Measurements from ENCODE around the gene PRPF6. TPM values are rescaled to one million over a fixed set of nuclear protein-coding genes. Genes with fewer than 3 reads are reported as not detected.
A peak's percentile ranks its signal among the peaks of the same experiment; 100 is the strongest.

The PRPF6 gene
- polyA plus RNA-seq, 2 of the 4 experiments (the other 2 are of a cell fraction) = 42.8 to 47.2 TPM

- H3K27ac ChIP-seq = peak overlapping the region in 1 of 2 experiments; percentile 75; a peak in 3 of 6 replicates
- POLR2A ChIA-PET = no interaction called here
Observed at GRCh38 chr20:64056889-64057627, 76.1 kb downstream of the PRPF6 start.

More at GRCh38 chr20:64056889-64057627, 76.1 kb downstream of the PRPF6 start:
- Histone ChIP-seq H3K4me2 (no peak overlapping the region), H3K4me3 (no peak overlapping the region), H3K9me3 (no peaks in the 10 kb centered on the region), H3K4me1 (peaks cover 42% of the 10 kb centered on the region)
- no peak for DNase-seq (ENCODE audit: low read depth in 1 of 2, low spot score in 1 of 2)
- CTCF ChIA-PET = interaction anchor here (0.7 to 7.2 kb wide), 28 partner anchors 10 to 428 kb away, joined by 3 to 143 read pairs (median 4); partner anchors contain the start of genes C20orf204, LKAAEAR1, NPBWR2 and PRPF6
- TF ChIP-seq E2F6 (IDR thresholded peaks at IDR 0.05; ENCODE audit: borderline replicate concordance, low read depth) (no peak), REST (IDR thresholded peaks at IDR 0.05) (no peak), HOXB13 (CRISPR knock-in tag; IDR thresholded peaks at IDR 0.05; ENCODE audit: low read depth) (no peak), CHD2 (IDR thresholded peaks at IDR 0.05; ENCODE audit: low read length, partially characterized antibody) (no peak), MAZ (IDR thresholded peaks at IDR 0.05; ENCODE audit: borderline replicate concordance, low read depth, low read length) (no peak), RCOR1 (IDR thresholded peaks at IDR 0.05; ENCODE audit: low read depth, low read length) (no peak), EP300 (IDR thresholded peaks at IDR 0.05) (no peak), RNF2 (IDR thresholded peaks at IDR 0.05; ENCODE audit: borderline replicate concordance, low read depth) (no peak), ZNF302 (CRISPR knock-in tag; IDR thresholded peaks at IDR 0.05) (no peak), BCL3 (IDR thresholded peaks at IDR 0.05) (no peak), EHF (CRISPR knock-in tag; IDR thresholded peaks at IDR 0.05) (no peak), FOXS1 (CRISPR knock-in tag; IDR thresholded peaks at IDR 0.05) (no peak), MAX (IDR thresholded peaks at IDR 0.05) (no peak), JUNB (IDR thresholded peaks at IDR 0.05) (no peak), CBX2 (IDR thresholded peaks at IDR 0.05; ENCODE audit: borderline replicate concordance, low read depth) (no peak), CBX8 (IDR thresholded peaks at IDR 0.05) (no peak), KDM5A (IDR thresholded peaks at IDR 0.05) (no peak), HOXB5 (CRISPR knock-in tag; IDR thresholded peaks at IDR 0.05) (no peak), FOSL2 (IDR thresholded peaks at IDR 0.05) (no peak), FOSL2 (CRISPR knock-in tag; IDR thresholded peaks at IDR 0.05) (no peak)
- 79% methylated on average over 29 of the region's 39 CpGs for WGBS (ENCODE audit: missing lambda C conversion rate)
- no peak for FAIRE-seq
- ATAC-seq = peak in 1 of 2 experiments; percentile 8; a peak in 3 of 6 replicates
